Progenitor cell of endocrine pancreas (in vitro differentiated cells): ENCODE results near the gene RFC1. TPM values are rescaled to one million over a fixed set of nuclear protein-coding genes. Genes with fewer than 3 reads are reported as not detected.
"Not testable (repeated sequence)": the region's sequence is repeated elsewhere in the genome, so short reads cannot be mapped to it uniquely, and the experiment has no call there.

Experiments
- DNase-seq: peaks from one replicate; pipeline ENCODE4 v3.0.0; 2021; ENCODE audit warnings: low spot score; ENCODE audit not compliant: unreplicated experiment
- H3K27ac Mint-ChIP-seq: 2 replicates; pipeline ENCODE4 v1.8.0; 2021; ENCODE audit warnings: mild to moderate bottlenecking, moderate library complexity, mixed read lengths
- H3K27me3 Mint-ChIP-seq: 2 replicates; pipeline ENCODE4 v1.8.0; 2021; ENCODE audit warnings: mixed read lengths
- H3K36me3 Mint-ChIP-seq: 2 replicates; pipeline ENCODE4 v1.8.0; 2022; ENCODE audit warnings: mixed read lengths; ENCODE audit not compliant: insufficient read depth
- H3K4me1 Mint-ChIP-seq: 2 replicates; pipeline ENCODE4 v1.8.0; 2021; ENCODE audit warnings: low read depth, mixed read lengths
- H3K4me3 Mint-ChIP-seq: 2 replicates; pipeline ENCODE4 v1.8.0; 2021; ENCODE audit warnings: low read depth, mild to moderate bottlenecking, moderate library complexity, mixed read lengths
- H3K9me3 Mint-ChIP-seq: 2 replicates; pipeline ENCODE4 v1.8.0; 2021; ENCODE audit warnings: low read depth, mixed read lengths
- CTCF ChIP-seq: fragments of 200-600 bp; sonication (generic); IDR thresholded peaks from one replicate; pipeline ENCODE4 v1.5.0; 2021; ENCODE audit warnings: antibody characterized with exemption, mild to moderate bottlenecking; ENCODE audit not compliant: unreplicated experiment
- total RNA-seq: library from RNA; stranded (reverse); gene quantifications from 2 replicates; pipeline ENCODE4 v1.2.1, GENCODE V29; 2021

RFC1 gene
- total RNA-seq, 1 donor from 2014 or later = 46.8 TPM

- no peaks in the 10 kb centered on the region for H3K4me1 Mint-ChIP-seq
- no peaks in the 10 kb centered on the region for H3K9me3 Mint-ChIP-seq
- DNase-seq = no peak
- H3K36me3 Mint-ChIP-seq = peaks cover 42% of the 10 kb centered on the region
- H3K27me3 Mint-ChIP-seq = no peaks in the 10 kb centered on the region
- TF ChIP-seq CTCF = no peak
- H3K27ac Mint-ChIP-seq = no peak overlapping the region
- H3K4me3 Mint-ChIP-seq = no peak overlapping the region
These were observed 87.7 kb downstream of the RFC1 start for GRCh38 chr4:39278476-39278875.

DNA sequence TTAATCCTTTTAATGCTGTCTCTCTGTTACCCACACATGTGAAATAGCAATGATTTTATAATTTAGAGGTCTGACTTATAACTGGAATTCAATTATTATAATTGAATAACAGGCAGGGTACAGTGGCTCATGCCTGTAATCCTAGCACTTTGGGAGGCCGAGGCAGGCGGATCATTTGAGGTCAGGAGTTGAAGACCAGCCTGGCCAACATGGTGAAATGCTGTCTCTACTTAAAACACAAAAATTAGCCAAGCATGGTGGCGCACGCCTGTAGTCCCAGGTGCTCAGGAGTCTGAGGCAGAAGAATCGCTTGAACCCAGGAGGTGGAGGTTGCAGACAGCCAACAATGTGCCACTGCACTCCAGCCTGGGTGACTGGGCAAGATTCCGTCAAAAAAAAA, 88.5 kb downstream of the RFC1 start:
- not testable (repeated sequence) for H3K27me3 Mint-ChIP-seq, H3K4me1 Mint-ChIP-seq, H3K4me3 Mint-ChIP-seq, DNase-seq, H3K9me3 Mint-ChIP-seq, H3K27ac Mint-ChIP-seq
- H3K36me3 Mint-ChIP-seq = peaks cover 42% of the 10 kb centered on the region

GRCh38 chr4:39274503-39274902, 91.7 kb downstream of the RFC1 start:
- H3K4me1 Mint-ChIP-seq = no peaks in the 10 kb centered on the region
- H3K36me3 Mint-ChIP-seq = peaks cover 33% of the 10 kb centered on the region
- TF ChIP-seq CTCF = no peak
- no peak overlapping the region for H3K4me3 Mint-ChIP-seq
- H3K27ac Mint-ChIP-seq = no peak overlapping the region
- H3K9me3 Mint-ChIP-seq = no peaks in the 10 kb centered on the region
- DNase-seq = no peak
- no peaks in the 10 kb centered on the region for H3K27me3 Mint-ChIP-seq

GRCh38 chr4:39263895-39264294, 102.3 kb downstream of the RFC1 start:
- DNase-seq = no peak
- Mint-ChIP-seq H3K27me3 (no peaks in the 10 kb centered on the region), H3K9me3 (no peaks in the 10 kb centered on the region), H3K4me3 (no peak overlapping the region), H3K36me3 (peaks cover 19% of the 10 kb centered on the region), H3K4me1 (no peaks in the 10 kb centered on the region), H3K27ac (no peak overlapping the region)
- no peak for TF ChIP-seq CTCF

DNA sequence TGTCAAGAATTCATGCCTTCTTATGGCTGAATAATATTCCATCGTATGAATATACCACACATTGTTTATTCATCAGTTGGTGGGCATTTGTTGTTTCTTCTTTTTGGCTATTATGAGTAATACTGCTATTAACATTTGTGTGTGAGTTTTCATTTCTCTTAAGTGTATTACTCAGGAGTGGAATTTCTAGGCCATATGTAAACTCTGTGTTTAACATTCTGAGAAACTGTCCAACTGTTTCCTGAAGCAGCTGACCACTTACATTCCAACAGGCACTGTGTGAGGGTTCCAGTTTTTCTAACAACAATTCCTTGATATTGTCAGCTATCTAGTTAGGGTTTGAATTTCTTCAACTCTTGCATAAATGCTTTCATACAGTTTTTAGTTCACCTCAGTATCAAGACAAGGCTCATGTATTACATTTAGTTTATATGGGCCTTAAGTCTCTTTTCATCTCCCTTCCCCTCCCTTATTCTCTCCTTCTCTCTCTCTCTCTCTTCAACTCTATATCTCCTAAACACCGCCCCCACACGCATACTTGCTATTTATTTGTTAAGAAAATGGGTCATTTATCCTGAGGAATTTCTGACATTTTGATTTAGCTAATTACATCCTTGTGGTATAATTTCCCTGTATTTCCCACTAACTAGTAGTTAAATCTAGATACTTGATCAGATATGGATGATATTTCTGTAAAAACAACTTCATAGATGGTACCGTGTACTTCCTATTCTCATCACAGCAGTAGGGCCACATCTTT, 106.4 kb downstream of the RFC1 start:
- H3K9me3 Mint-ChIP-seq = no peaks in the 10 kb centered on the region
- no peak for DNase-seq
- no peak overlapping the region for H3K4me3 Mint-ChIP-seq
- peaks cover 24% of the 10 kb centered on the region for H3K36me3 Mint-ChIP-seq
- no peak overlapping the region for H3K27ac Mint-ChIP-seq
- no peaks in the 10 kb centered on the region for H3K4me1 Mint-ChIP-seq
- no peaks in the 10 kb centered on the region for H3K27me3 Mint-ChIP-seq
- no peak for TF ChIP-seq CTCF

DNA sequence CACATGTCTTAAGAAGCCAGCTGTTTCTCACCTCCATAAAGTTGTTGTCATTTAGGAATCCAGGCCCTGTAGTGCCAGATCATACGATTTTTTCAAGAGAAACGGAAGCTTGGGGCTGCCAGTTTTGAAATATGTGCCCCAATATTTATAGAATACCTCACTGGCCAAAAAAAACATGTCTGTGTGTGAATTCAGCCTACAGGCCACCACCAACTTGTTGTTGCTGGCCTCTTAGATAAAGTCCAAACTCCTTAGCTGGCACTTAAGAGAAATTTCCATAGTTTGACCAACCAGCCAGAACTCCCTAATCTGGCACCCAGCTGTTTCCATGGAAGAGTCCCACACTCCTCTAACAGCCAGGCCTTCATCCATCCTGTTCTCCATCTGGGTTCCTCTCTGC, 109.7 kb downstream of the RFC1 start:
- no peaks in the 10 kb centered on the region for H3K4me1 Mint-ChIP-seq
- DNase-seq = no peak
- H3K27me3 Mint-ChIP-seq = no peaks in the 10 kb centered on the region
- no peak overlapping the region for H3K4me3 Mint-ChIP-seq
- H3K27ac Mint-ChIP-seq = no peak overlapping the region
- no peaks in the 10 kb centered on the region for H3K9me3 Mint-ChIP-seq
- no peak for TF ChIP-seq CTCF
- H3K36me3 Mint-ChIP-seq = peaks cover 24% of the 10 kb centered on the region
